ENCODE results near the gene DSCAML1.
A peak's percentile ranks its signal among the peaks of the same experiment; 100 is the strongest.

Gene DSCAML1

GRCh38 chr11:117720061-117720511 is 76.9 kb downstream of the DSCAML1 start:
- no peak for DNase-seq (ENCODE audit: low read depth)

- DNase-seq (ENCODE audit: low read depth) = no peak
These were observed 77.5 kb downstream of the DSCAML1 start for GRCh38 chr11:117719480-117719879.

GRCh38 chr11:117717485-117718314 is 79.3 kb downstream of the DSCAML1 start:
- no peak for DNase-seq (ENCODE audit: low read depth)

GRCh38 chr11:117716521-117717440 is 80.2 kb downstream of the DSCAML1 start:
- DNase-seq (ENCODE audit: low read depth) = no peak

- DNase-seq (ENCODE audit: low read depth) = no peak
These were observed 81.2 kb downstream of the DSCAML1 start for GRCh38 chr11:117715801-117716200.

GRCh38 chr11:117713538-117713991 is 83.5 kb downstream of the DSCAML1 start:
- no peak for DNase-seq (ENCODE audit: low read depth)

- DNase-seq (ENCODE audit: low read depth) = no peak
These were observed 84.5 kb downstream of the DSCAML1 start for GRCh38 chr11:117712530-117712929.

GRCh38 chr11:117711331-117711730 is 85.7 kb downstream of the DSCAML1 start:
- no peak for DNase-seq (ENCODE audit: low read depth)

- DNase-seq (ENCODE audit: low read depth) = no peak
These were observed 86.8 kb downstream of the DSCAML1 start for GRCh38 chr11:117710211-117710610.

- no peak for DNase-seq (ENCODE audit: low read depth)
These were observed 90.6 kb downstream of the DSCAML1 start for GRCh38 chr11:117706322-117706814.

GRCh38 chr11:117705866-117706265 is 91.2 kb downstream of the DSCAML1 start:
- no peak for DNase-seq (ENCODE audit: low read depth)

GRCh38 chr11:117704395-117705100 is 92.5 kb downstream of the DSCAML1 start:
- no peak for DNase-seq (ENCODE audit: low read depth)

GRCh38 chr11:117702946-117703598 is 93.9 kb downstream of the DSCAML1 start:
- no peak for DNase-seq (ENCODE audit: low read depth)

- DNase-seq (ENCODE audit: low read depth) = no peak
These were observed 95.2 kb downstream of the DSCAML1 start for GRCh38 chr11:117701781-117702180.

GRCh38 chr11:117700551-117700950 is 96.5 kb downstream of the DSCAML1 start:
- no peak for DNase-seq (ENCODE audit: low read depth)

GRCh38 chr11:117697319-117697718 is 99.7 kb downstream of the DSCAML1 start:
- no peak for DNase-seq (ENCODE audit: low read depth)

GRCh38 chr11:117696540-117696939 is 100.5 kb downstream of the DSCAML1 start:
- no peak for DNase-seq (ENCODE audit: low read depth)

- no peak for DNase-seq (ENCODE audit: low read depth)
These were observed 103.7 kb downstream of the DSCAML1 start for GRCh38 chr11:117693344-117693743.

- peak; percentile 8 for DNase-seq (ENCODE audit: low read depth)
These were observed 105.5 kb downstream of the DSCAML1 start for GRCh38 chr11:117691516-117691915.

GRCh38 chr11:117691218-117691514 is 105.8 kb downstream of the DSCAML1 start:
- no peak for DNase-seq (ENCODE audit: low read depth)

GRCh38 chr11:117690484-117691217 is 106.4 kb downstream of the DSCAML1 start:
- peak; percentile 13 for DNase-seq (ENCODE audit: low read depth)
